HCT116 (cell line): ENCODE data around the gene PDZD8. TPM values are rescaled to one million over a fixed set of nuclear protein-coding genes. Genes with fewer than 3 reads are reported as not detected.

Experiments
- ATAC-seq: fragments of 200-7000 bp; cut with Tn5 transposase; 2 replicates; pipeline ENCODE4 v1.9.1; 2020; ENCODE audit warnings: mild to moderate bottlenecking, moderate library complexity
- BruUV-seq: library from RNA; stranded (reverse); fragments of 400-500 nt; replicated peaks from 2 replicates; lab custom pipeline; 2021; lab: Mats Ljungman, UMichigan
- CTCF ChIA-PET: fragments of 300-600 bp; sonication (Branson Sonifier 250); formaldehyde crosslinking; loops from one replicate; lab custom pipeline; 2021; ENCODE audit warnings: antibody characterized with exemption; lab: Charles Lee
- POLR2A ChIA-PET: fragments of 300-600, 350-600 bp; sonication (Branson Sonifier 250); formaldehyde crosslinking; loops from one replicate; lab custom pipeline; 2021; ENCODE audit warnings: antibody characterized with exemption; lab: Charles Lee
- RAD21 ChIA-PET, 2 experiments: fragments of 300-600 bp; sonication (Branson Sonifier 250); formaldehyde crosslinking; loops; one replicate each; lab custom pipeline; 2023; ENCODE audit warnings: low total read pairs in 2 of 2; ENCODE audit not compliant: uncharacterized antibody in 2 of 2, unreplicated experiment in 2 of 2, low non-redundant PET in 1 of 2; lab: Charles Lee
- DNase-seq: peaks from one replicate; pipeline ENCODE4 v3.0.0-alpha.2; 2010; ENCODE audit warnings: low read depth, low spot score
- H2AFZ ChIP-seq: fragments of 200-600 bp; shearing (Covaris generic), sonication (generic); 2 replicates; pipeline ENCODE4 v1.6.1; 2017; ENCODE audit warnings: low read depth, mixed run types, mixed read lengths, antibody characterized with exemption, low read length; ENCODE audit not compliant: poor library complexity, severe bottlenecking
- H3K27ac ChIP-seq: 2 replicates; pipeline ENCODE4 v1.5.1; 2012; ENCODE audit warnings: low read depth, low read length
- H3K27me3 ChIP-seq: fragments of 200-600 bp; sonication (generic); 2 replicates; pipeline ENCODE4 v1.6.1; 2016; ENCODE audit warnings: mixed run types, low read length, mixed read lengths; ENCODE audit not compliant: insufficient read depth
- H3K36me3 ChIP-seq, 2 experiments: fragments of 200-500 bp in 1 of 2; fragments of 200-600 bp in 1 of 2; sonication (Bioruptor generic) in 1 of 2; sonication (generic) in 1 of 2; 2 replicates each; pipeline versions ENCODE4 v1.5.1 to v1.6.1; 2014 to 2016; ENCODE audit warnings: low read length in 2 of 2, inconsistent platforms in 1 of 2, mixed read lengths in 1 of 2, mixed run types in 1 of 2; ENCODE audit not compliant: insufficient read depth in 2 of 2, control insufficient read depth in 1 of 2
- H3K4me1 ChIP-seq, 2 experiments: fragments of 200-600 bp in 1 of 2; sonication (generic) in 1 of 2; 2 replicates each; pipeline versions ENCODE4 v1.5.1 to v1.6.1; 2012 to 2017; ENCODE audit warnings: low read length in 2 of 2, inconsistent platforms in 1 of 2, mild to moderate bottlenecking in 1 of 2, mixed read lengths in 1 of 2, mixed run types in 1 of 2, moderate library complexity in 1 of 2; ENCODE audit not compliant: insufficient read depth in 2 of 2, control insufficient read depth in 1 of 2
- H3K4me2 ChIP-seq: fragments of 200-600 bp; sonication (generic); 2 replicates; pipeline ENCODE4 v1.6.1; 2017; ENCODE audit warnings: mixed run types, low read length, mixed read lengths
- H3K4me3 ChIP-seq, 2 experiments: fragments of 200-600 bp in 1 of 2; sonication (generic) in 1 of 2; replicated peaks in 1 of 2; 2 replicates each; pipeline ENCODE4 v1.5.1; 2011 to 2016; ENCODE audit warnings: low read length in 2 of 2, control low read depth in 1 of 2, low read depth in 1 of 2, mild to moderate bottlenecking in 1 of 2, mixed read lengths in 1 of 2, mixed run types in 1 of 2
- H3K79me2 ChIP-seq: fragments of 200-600 bp; sonication (generic); 2 replicates; pipeline ENCODE4 v1.6.1; 2017; ENCODE audit warnings: mild to moderate bottlenecking, mixed run types, low read length, moderate library complexity, mixed read lengths; ENCODE audit not compliant: insufficient read depth
- H3K9ac ChIP-seq: fragments of 200-600 bp; sonication (generic); 2 replicates; pipeline ENCODE4 v1.6.1; 2016; ENCODE audit warnings: low read length, mixed read lengths
- H3K9me2 ChIP-seq: fragments of 200-600 bp; sonication (generic), shearing (Covaris generic); 2 replicates; pipeline ENCODE4 v1.6.1; 2017; ENCODE audit warnings: mixed run types, mild to moderate bottlenecking, moderate library complexity; ENCODE audit not compliant: insufficient read depth
- H3K9me3 ChIP-seq, 2 experiments: fragments of 200-500 bp in 1 of 2; fragments of 200-600 bp in 1 of 2; sonication (Bioruptor generic) in 1 of 2; sonication (generic) in 1 of 2; 2 replicates each; pipeline ENCODE4 v1.6.1; 2014 to 2017; ENCODE audit warnings: low read length in 2 of 2, mixed read lengths in 2 of 2, inconsistent platforms in 1 of 2, low read depth in 1 of 2, mild to moderate bottlenecking in 1 of 2, mixed run types in 1 of 2, moderate library complexity in 1 of 2; ENCODE audit not compliant: control insufficient read depth in 1 of 2, insufficient read depth in 1 of 2
- H4K20me1 ChIP-seq: fragments of 200-600 bp; sonication (generic), shearing (Covaris generic); 2 replicates; pipeline ENCODE4 v1.6.1; 2017; ENCODE audit warnings: mixed run types, mild to moderate bottlenecking, moderate library complexity; ENCODE audit not compliant: insufficient read depth
- EGR1 ChIP-seq: IDR thresholded peaks from 2 replicates; pipeline ENCODE4 v1.6.1; 2012; ENCODE audit warnings: low read depth
- ELF1 ChIP-seq: IDR thresholded peaks from 2 replicates; pipeline ENCODE4 v1.6.1; 2012; ENCODE audit warnings: low read depth, borderline replicate concordance
- EZH2 ChIP-seq: fragments of 200-600 bp; sonication (generic); IDR thresholded peaks from 2 replicates; pipeline ENCODE4 v1.6.1; 2017; ENCODE audit warnings: antibody characterized with exemption, mixed run types
- EZH2phosphoT487 ChIP-seq: fragments of 200-600 bp; IDR thresholded peaks from 2 replicates; pipeline ENCODE4 v1.6.1; 2018; ENCODE audit warnings: antibody characterized with exemption, borderline replicate concordance
- FOSL1 ChIP-seq: IDR thresholded peaks from 2 replicates; pipeline ENCODE4 v1.6.1; 2012; ENCODE audit warnings: low read depth
- JUND ChIP-seq: IDR thresholded peaks from 2 replicates; pipeline ENCODE4 v1.6.1; 2012
- MAX ChIP-seq: IDR thresholded peaks from 2 replicates; pipeline ENCODE4 v1.6.1; 2012
- POLR2A ChIP-seq: IDR thresholded peaks from 2 replicates; pipeline ENCODE4 v1.7.0; 2011; ENCODE audit warnings: borderline replicate concordance; ENCODE audit not compliant: insufficient read depth, insufficient read length; ENCODE audit errors: extremely low read depth
- POLR2AphosphoS5 ChIP-seq: IDR thresholded peaks from 2 replicates; pipeline ENCODE4 v1.6.1; 2011; ENCODE audit warnings: mild to moderate bottlenecking, low read depth, low read length, moderate library complexity
- RAD21 ChIP-seq: IDR thresholded peaks from 2 replicates; pipeline ENCODE4 v1.6.1; 2012; ENCODE audit warnings: low read depth, mild to moderate bottlenecking
- REST ChIP-seq: IDR thresholded peaks from 2 replicates; pipeline ENCODE4 v1.6.1; 2012; ENCODE audit warnings: low read depth
- SIN3A ChIP-seq: IDR thresholded peaks from 2 replicates; pipeline ENCODE4 v1.6.1; 2012; ENCODE audit warnings: low read depth
- SP1 ChIP-seq: IDR thresholded peaks from 2 replicates; pipeline ENCODE4 v1.6.1; 2012; ENCODE audit warnings: low read depth
- ZBTB33 ChIP-seq: IDR thresholded peaks from 2 replicates; pipeline ENCODE4 v1.6.1; 2011; ENCODE audit warnings: mild to moderate bottlenecking, low read length, moderate library complexity; ENCODE audit not compliant: insufficient replicate concordance; ENCODE audit errors: extremely low read depth
- intact Hi-C: fragments of 100-400 bp; cut with micrococcal nuclease; formaldehyde crosslinking; loops from 2 replicates; pipeline ENCODE4 v1.10.0; 2022
- total RNA-seq: library from RNA; stranded (reverse); gene quantifications from one replicate; pipeline ENCODE4 v1.2.1, GENCODE V29; 2021; ENCODE audit not compliant: unreplicated experiment

The PDZD8 gene
- total RNA-seq, 1 experiment from 2014 or later: 61.7 TPM

- TF ChIP-seq EZH2 (no peak), ZBTB33 (no peak), SP1 (no peak), MAX (no peak)
Measured at GRCh38 chr10:117250411-117250810, 124.8 kb downstream of the PDZD8 start (continued).

GRCh38 chr10:117249493-117250093 is 125.6 kb downstream of the PDZD8 start:
- no peaks in the 10 kb centered on the region for H3K79me2 ChIP-seq
- intact Hi-C loops: no loop called here
- TF ChIP-seq RAD21: no peak
- TF ChIP-seq EZH2: no peak
- TF ChIP-seq JUND: no peak
- TF ChIP-seq POLR2AphosphoS5: no peak
- TF ChIP-seq ELF1: no peak
- no peak for TF ChIP-seq MAX
- no peak for TF ChIP-seq FOSL1
- TF ChIP-seq EGR1: no peak
- no peak for TF ChIP-seq SIN3A
- TF ChIP-seq EZH2phosphoT487: no peak
- no peak for TF ChIP-seq REST
- no peak for TF ChIP-seq ZBTB33
- TF ChIP-seq SP1: no peak
- no peak for TF ChIP-seq POLR2A

More at GRCh38 chr10:117249493-117250093, 125.6 kb downstream of the PDZD8 start:
- no peaks in the 10 kb centered on the region for H3K9me3 ChIP-seq
- no peaks in the 10 kb centered on the region for H3K36me3 ChIP-seq
- H3K4me1 ChIP-seq: no peaks in the 10 kb centered on the region
- H3K4me3 ChIP-seq: no peak overlapping the region
- RAD21 ChIA-PET: no interaction called here
- H3K27me3 ChIP-seq: peaks cover 19% of the 10 kb centered on the region; the same call in 1 of the 2 replicates
- no peak overlapping the region for H2AFZ ChIP-seq
- no peaks in the 10 kb centered on the region for H4K20me1 ChIP-seq
- BruUV-seq: no TSS peak
- H3K27ac ChIP-seq: no peak overlapping the region
- H3K9ac ChIP-seq: no peak overlapping the region
- POLR2A ChIA-PET: no interaction called here
- no peak for DNase-seq
- no peaks in the 10 kb centered on the region for H3K9me2 ChIP-seq
- CTCF ChIA-PET: interaction anchor here (1.2 kb wide), 1 partner anchor 33 kb away, joined by 3 read pairs; no protein-coding TSS in a partner anchor
- no peak for ATAC-seq
- no peak overlapping the region for H3K4me2 ChIP-seq
